ENCODE measurements around the gene ZNF555. TPM values are rescaled to one million over a fixed set of nuclear protein-coding genes. Genes with fewer than 3 reads are reported as not detected.

ZNF555 gene
- total RNA-seq, 3 donors from 2014 or later, result 4.6 to 10.7 (median 7.5) TPM

GRCh38 chr19:2845107-2845506 lies 3.8 kb downstream of the ZNF555 start:
- H3K27me3 ChIP-seq, result no peaks in the 10 kb centered on the region
- DNase-seq (ENCODE audit: low spot score in 2 of 2), result no peak
- no peak for TF ChIP-seq CTCF (IDR thresholded peaks at IDR 0.05)
- TF ChIP-seq POLR2A (IDR thresholded peaks at IDR 0.05), result no peak
- TF ChIP-seq POLR2AphosphoS5 (IDR thresholded peaks at IDR 0.05), result no peak
- H3K36me3 ChIP-seq, result no peaks in the 10 kb centered on the region
- intact Hi-C loops (cut with DNase I; ENCODE audit: low total_unique reads), result no loop called here
- no peak overlapping the region for H3K27ac ChIP-seq
- H3K4me3 ChIP-seq, result no peak overlapping the region
- no peaks in the 10 kb centered on the region for H3K4me1 ChIP-seq
- H3K9me3 ChIP-seq, result peaks cover 24 to 31% of the 10 kb centered on the region in 2 donors

GRCh38 chr19:2846180-2846894 lies 5.1 kb downstream of the ZNF555 start:
- no peak for DNase-seq (ENCODE audit: low spot score in 2 of 2)
- Histone ChIP-seq H3K36me3 (peaks cover 2% of the 10 kb centered on the region), H3K27me3 (no peaks in the 10 kb centered on the region), H3K27ac (no peak overlapping the region), H3K4me1 (no peaks in the 10 kb centered on the region), H3K9me3 (peaks cover 34 to 43% of the 10 kb centered on the region in 2 donors), H3K4me3 (no peak overlapping the region)
- TF ChIP-seq POLR2A (IDR thresholded peaks at IDR 0.05) (no peak), CTCF (IDR thresholded peaks at IDR 0.05) (no peak), POLR2AphosphoS5 (IDR thresholded peaks at IDR 0.05) (no peak)
- intact Hi-C loops (cut with DNase I; ENCODE audit: low total_unique reads), result no loop called here

- intact Hi-C loops (cut with DNase I; ENCODE audit: low total_unique reads), result no loop called here
- no peak overlapping the region for H3K4me3 ChIP-seq
- no peaks in the 10 kb centered on the region for H3K27me3 ChIP-seq
- H3K4me1 ChIP-seq, result no peaks in the 10 kb centered on the region
- TF ChIP-seq POLR2AphosphoS5 (IDR thresholded peaks at IDR 0.05), result no peak
- TF ChIP-seq CTCF (IDR thresholded peaks at IDR 0.05), result no peak
- TF ChIP-seq POLR2A (IDR thresholded peaks at IDR 0.05), result no peak
- no peak overlapping the region for H3K27ac ChIP-seq
- H3K36me3 ChIP-seq, result peaks cover 12% of the 10 kb centered on the region
- DNase-seq (ENCODE audit: low spot score in 2 of 2), result no peak
- peaks cover 46 to 51% of the 10 kb centered on the region in 2 donors for H3K9me3 ChIP-seq
These were observed 6.2 kb downstream of the ZNF555 start for GRCh38 chr19:2847507-2847906.

GRCh38 chr19:2848616-2849015 lies 7.3 kb downstream of the ZNF555 start:
- Histone ChIP-seq H3K27ac (no peak overlapping the region), H3K4me1 (no peaks in the 10 kb centered on the region), H3K27me3 (no peaks in the 10 kb centered on the region), H3K4me3 (no peak overlapping the region), H3K36me3 (peaks cover 23% of the 10 kb centered on the region), H3K9me3 (peaks cover 57 to 62% of the 10 kb centered on the region in 2 donors)
- no peak for TF ChIP-seq POLR2A (IDR thresholded peaks at IDR 0.05)
- no peak for TF ChIP-seq CTCF (IDR thresholded peaks at IDR 0.05)
- no peak for TF ChIP-seq POLR2AphosphoS5 (IDR thresholded peaks at IDR 0.05)
- no peak for DNase-seq (ENCODE audit: low spot score in 2 of 2)
- intact Hi-C loops (cut with DNase I; ENCODE audit: low total_unique reads), result no loop called here

- TF ChIP-seq POLR2A (IDR thresholded peaks at IDR 0.05) (no peak), CTCF (IDR thresholded peaks at IDR 0.05) (no peak), POLR2AphosphoS5 (IDR thresholded peaks at IDR 0.05) (no peak)
- Histone ChIP-seq H3K36me3 (peaks cover 25% of the 10 kb centered on the region), H3K27ac (no peak overlapping the region), H3K4me3 (no peak overlapping the region), H3K9me3 (peaks cover 70 to 80% of the 10 kb centered on the region in 2 donors), H3K27me3 (no peaks in the 10 kb centered on the region), H3K4me1 (no peaks in the 10 kb centered on the region)
- DNase-seq (ENCODE audit: low spot score in 2 of 2), result no peak
- intact Hi-C loops (cut with DNase I; ENCODE audit: low total_unique reads), result no loop called here
These were observed 9.1 kb downstream of the ZNF555 start for GRCh38 chr19:2850256-2850925.
